NCI-H69 (cell line): Measurements from ENCODE around the gene SLC25A48.
A peak's percentile ranks its signal among the peaks of the same experiment; 100 is the strongest.

Source experiments
- DNase-seq: peaks from one replicate; lab custom pipeline; 2025; lab: John Stamatoyannopoulos, UW

The SLC25A48 gene

DNA sequence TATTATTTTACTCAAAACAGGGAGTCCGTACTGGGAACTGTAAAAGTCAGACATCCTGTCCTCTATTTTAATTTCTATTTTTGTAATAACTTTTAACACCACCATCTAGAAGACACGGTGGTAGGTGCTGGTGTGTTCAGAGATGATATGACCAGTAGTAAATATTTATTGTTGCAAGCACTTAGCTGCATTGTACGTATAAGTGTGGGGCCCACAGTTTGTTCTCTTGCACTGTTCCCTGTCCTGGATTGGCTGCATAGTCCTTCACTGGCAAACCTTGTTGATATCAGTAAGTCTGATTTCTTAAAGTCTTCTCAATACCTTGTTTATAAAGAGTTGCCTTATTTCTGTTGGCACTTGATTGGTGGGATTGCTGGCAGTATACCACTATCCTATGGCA lies 85.7 kb downstream of the SLC25A48 start:
- DNase-seq, result no peak

DNA sequence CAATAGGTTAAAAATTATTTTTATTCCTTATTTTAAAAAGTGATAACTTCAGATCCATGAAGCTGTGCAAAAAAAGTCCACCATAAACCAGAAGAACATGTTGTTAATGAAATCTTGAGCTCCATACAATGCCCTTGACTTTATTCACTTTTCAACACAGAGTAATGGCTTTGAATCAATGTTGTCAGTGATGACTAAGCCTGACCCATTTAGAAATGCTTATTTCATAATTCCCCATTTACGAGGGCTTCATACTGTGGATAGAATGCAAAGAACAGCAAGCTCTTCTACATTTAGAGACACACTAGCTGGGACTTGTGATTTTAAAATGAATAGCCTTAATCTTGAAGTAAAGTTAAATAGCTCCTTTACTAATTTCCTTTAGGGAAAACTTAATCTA lies 86.9 kb downstream of the SLC25A48 start:
- DNase-seq, result no peak

DNA sequence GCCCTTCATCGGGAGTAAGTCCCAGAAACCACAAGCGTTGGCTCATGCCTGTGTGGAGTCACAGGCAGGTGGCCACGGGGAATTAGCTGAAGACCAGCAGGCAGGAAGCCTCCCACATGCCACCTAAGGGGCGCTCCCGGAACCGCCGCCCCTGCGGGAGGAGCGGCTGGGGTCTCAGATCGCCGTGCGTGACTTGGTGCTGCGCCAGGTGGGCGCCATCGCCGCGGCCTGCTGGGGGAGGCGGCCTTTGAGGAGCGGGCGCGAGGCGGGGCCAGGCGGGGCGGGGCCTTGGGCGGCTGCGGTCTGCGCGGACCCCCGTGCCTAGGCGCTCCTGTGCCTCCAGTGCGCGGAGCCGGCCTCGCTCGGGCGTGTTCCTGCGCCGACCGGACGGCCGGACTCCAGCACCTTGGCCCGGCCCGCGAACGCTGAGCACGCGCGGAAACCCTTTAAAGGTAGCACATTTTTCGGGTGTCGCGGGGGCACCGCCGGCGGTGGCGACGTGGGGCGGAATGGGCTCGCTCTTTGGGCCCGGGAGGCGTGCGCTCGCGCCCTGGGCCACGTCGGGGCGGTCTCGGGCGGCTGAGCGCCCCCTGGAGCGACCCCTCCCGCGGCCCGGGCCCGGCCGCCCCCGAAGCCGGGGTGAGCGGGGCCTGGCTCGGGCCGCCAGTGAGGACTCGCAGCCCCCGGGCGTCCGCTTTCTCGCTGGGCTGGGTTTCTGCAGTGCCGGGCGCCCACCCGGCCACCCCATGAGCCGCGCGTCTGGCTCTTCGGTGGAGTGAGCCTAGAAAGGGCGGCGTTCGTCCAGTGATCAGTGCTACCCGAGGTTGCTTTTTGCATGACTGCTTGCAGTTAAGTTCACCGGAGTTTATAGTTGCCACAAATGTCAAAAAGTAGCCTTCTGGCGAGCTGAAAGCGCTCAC lies 95.8 kb downstream of the SLC25A48 start:
- peak; percentile 30 for DNase-seq

DNA sequence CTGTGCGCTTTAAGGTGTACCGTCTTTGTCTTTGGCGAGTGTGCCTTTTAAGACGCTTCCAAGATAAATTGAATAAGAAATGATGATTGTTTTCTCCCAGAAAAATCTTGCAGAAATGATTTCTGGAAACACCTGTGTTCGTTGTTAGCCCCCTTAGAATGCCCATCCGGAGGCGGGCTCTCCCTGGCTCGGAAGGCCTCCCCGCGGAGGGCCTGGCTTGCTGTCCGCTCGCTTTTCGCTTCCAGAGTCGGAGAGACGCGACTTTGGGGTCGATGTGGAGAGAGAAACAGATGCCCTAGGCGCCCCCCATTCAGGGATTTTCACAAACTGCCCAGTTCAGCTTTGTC lies 96.5 kb downstream of the SLC25A48 start:
- DNase-seq, result no peak

DNA sequence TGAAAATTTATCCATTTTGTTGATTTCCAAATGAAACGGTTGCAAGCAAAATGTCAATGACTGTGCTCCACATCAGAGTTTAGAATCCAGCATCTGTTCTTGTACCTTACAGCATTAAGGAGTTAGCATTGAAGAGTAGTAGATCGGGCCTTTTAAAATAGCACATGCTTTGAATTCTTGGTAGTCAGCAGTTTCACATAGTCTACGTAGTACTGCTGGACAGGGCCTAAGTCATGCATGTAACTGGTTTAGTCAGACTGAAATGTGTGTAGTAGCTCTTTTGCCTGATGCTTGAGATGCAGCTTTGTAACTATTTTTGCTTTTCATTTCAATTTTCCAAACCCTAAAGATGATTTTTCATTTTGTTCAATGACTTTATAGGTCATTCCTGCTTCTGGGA lies 100.5 kb downstream of the SLC25A48 start:
- no peak for DNase-seq

DNA sequence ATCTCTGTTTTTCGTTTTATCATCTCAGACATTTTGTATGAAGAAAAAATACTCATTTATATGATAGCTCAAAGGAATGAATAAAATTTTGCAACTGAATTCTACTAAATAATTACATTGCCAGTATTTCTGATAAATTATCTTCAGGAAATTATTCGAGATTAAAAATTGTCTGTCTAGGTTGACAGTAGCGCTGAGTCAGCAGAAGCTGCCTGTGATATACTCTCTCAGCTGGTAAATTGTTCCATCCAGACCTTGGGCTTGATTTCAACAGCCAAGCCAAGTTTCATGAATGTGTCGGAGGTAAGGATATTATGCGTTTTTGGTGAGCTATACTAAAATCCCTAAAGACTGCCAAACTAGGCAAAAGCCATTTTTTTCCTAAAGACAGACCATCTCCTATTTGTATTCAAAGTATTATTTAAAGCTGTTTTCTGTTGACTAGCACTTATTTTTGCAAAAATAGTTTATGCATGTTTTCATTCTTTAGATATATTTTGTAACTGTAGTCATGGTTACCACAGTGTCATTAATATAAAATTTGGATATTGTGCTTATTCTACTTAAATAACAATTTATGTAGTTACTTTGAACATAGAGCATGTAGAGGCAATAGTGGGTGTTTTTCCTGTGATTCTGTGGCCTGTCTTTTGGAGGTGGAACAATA lies 102.9 kb downstream of the SLC25A48 start:
- DNase-seq, result no peak
